ENCODE results near the gene UBXN2A.

GRCh38 chr2:23976883-23977282 lies 36.6 kb downstream of the UBXN2A start:
- TF ChIP-seq CTCF (IDR thresholded peaks at IDR 0.05), result no peak
- no peak for TF ChIP-seq POLR2A (IDR thresholded peaks at IDR 0.05)

Data from body of pancreas (tissue), 4 donors.